Mucosa of rectum (tissue), 2 donors: Measurements from ENCODE around the gene ZFAND3.

Source experiments
- H3K27ac ChIP-seq, 2 donors: one replicate each; pipeline ENCODE4 v1.7.0; 2013; ENCODE audit warnings: inconsistent platforms in 2 of 2, low read depth in 2 of 2, low read length in 2 of 2
- H3K27me3 ChIP-seq, 2 donors: one replicate each; pipeline ENCODE4 v1.7.0; 2013; ENCODE audit warnings: low read length in 2 of 2; ENCODE audit not compliant: control insufficient read depth in 2 of 2, insufficient read depth in 2 of 2
- H3K36me3 ChIP-seq, 2 donors: one replicate each; pipeline ENCODE4 v1.7.0; 2013; ENCODE audit warnings: low read length in 2 of 2; ENCODE audit not compliant: control insufficient read depth in 2 of 2, insufficient read depth in 2 of 2
- H3K4me1 ChIP-seq, 2 donors: one replicate each; pipeline ENCODE4 v1.7.0; 2013; ENCODE audit warnings: low read length in 2 of 2, mild to moderate bottlenecking in 1 of 2; ENCODE audit not compliant: control insufficient read depth in 2 of 2, insufficient read depth in 2 of 2
- H3K4me3 ChIP-seq, 2 donors: one replicate each; pipeline ENCODE4 v1.7.0; 2013; ENCODE audit warnings: low read length in 2 of 2
- H3K9ac ChIP-seq, 2 donors: one replicate each; pipeline ENCODE4 v1.7.0; 2013; ENCODE audit warnings: low read length in 2 of 2, low read depth in 1 of 2, mild to moderate bottlenecking in 1 of 2
- H3K9me3 ChIP-seq, 2 donors: one replicate each; pipeline ENCODE4 v1.7.0; 2013; ENCODE audit warnings: low read length in 2 of 2; ENCODE audit not compliant: control insufficient read depth in 2 of 2
- donor health status: healthy.
- donor health status: Normal muscosa, but diverticular disease.

Gene ZFAND3

DNA sequence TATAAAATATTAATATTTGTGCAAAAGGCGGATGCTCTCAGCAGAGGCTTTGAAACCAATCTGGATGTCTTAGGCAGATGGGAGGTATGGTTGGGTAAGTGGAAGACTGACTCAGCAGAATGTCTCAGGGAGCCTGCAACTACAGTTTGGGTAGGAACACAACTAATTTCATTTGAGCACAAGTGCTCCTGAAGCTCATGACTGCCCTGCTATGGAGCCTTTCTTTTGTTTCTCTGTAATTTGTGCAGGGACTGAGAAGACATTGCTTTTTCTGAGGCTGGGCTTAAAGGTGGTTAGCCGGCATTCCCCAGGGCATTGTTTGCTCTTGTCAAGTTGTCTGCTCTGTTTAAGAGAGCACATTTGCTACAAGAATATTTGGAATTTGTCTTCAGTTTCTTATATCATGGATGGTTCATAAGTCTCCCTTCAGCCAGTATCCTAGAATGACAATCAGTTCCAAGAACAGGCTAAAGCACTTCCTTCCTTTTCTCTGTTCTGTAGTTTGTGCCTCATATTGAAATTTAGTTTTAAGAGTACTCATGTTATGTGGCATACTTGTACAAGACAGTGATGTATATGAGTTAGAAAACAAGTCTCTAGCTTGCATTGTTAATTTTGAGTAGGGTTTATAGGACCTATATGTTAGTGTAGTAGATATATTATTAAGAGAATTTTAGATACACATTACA lies 208.3 kb downstream of the ZFAND3 start:
- no peaks in the 10 kb centered on the region for H3K4me1 ChIP-seq
- H3K9ac ChIP-seq, result no peak overlapping the region
- no peak overlapping the region for H3K4me3 ChIP-seq
- H3K9me3 ChIP-seq, result peaks cover 0 to 4% of the 10 kb centered on the region in 2 donors
- no peaks in the 10 kb centered on the region for H3K27me3 ChIP-seq
- H3K27ac ChIP-seq, result no peak overlapping the region
- H3K36me3 ChIP-seq, result no peaks in the 10 kb centered on the region

DNA sequence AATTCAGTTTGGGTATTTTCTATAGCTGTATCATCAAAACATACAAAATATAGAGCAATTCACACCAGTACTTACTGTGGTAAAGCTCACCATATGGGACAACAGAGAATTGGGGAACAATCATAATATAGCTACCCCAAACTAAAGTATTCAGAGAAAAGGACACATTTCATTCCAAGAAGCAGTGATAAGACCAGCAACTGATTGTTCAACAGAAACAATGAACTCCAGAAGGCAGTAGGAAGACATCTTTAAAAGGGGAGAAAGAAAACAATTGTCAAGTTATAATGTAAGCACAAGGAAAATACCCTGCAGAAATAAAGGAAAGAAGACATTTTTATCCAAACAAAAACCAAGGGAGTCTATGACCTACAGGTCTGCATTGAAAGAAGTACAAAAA lies 210.9 kb downstream of the ZFAND3 start:
- H3K36me3 ChIP-seq, result no peaks in the 10 kb centered on the region
- H3K9me3 ChIP-seq, result no peaks in the 10 kb centered on the region
- no peak overlapping the region for H3K9ac ChIP-seq
- H3K4me1 ChIP-seq, result peaks cover 0 to 2% of the 10 kb centered on the region in 2 donors
- no peak overlapping the region for H3K27ac ChIP-seq
- no peaks in the 10 kb centered on the region for H3K27me3 ChIP-seq
- no peak overlapping the region for H3K4me3 ChIP-seq

DNA sequence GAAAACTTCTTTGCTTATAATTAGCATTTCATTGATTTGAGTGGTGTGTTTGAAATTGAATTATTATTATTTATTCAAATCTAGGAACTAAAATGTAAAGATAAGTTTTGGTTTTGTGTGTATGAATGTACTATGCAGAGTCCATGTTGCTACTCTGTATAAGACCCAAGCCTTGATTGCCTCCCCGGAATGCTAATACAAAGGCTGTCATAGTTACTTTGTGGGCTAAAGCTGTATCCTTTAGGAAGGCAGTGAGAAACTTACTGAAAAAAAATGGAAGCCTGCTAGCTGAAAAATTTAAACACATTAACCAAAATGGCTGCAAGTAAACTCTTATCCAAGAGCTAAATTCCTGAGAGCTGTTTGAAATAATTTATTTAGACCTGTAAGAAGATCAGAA lies 213.3 kb downstream of the ZFAND3 start:
- Histone ChIP-seq H3K36me3 (no peaks in the 10 kb centered on the region), H3K4me3 (no peak overlapping the region), H3K9ac (no peak overlapping the region), H3K27ac (no peak overlapping the region), H3K9me3 (no peaks in the 10 kb centered on the region), H3K27me3 (no peaks in the 10 kb centered on the region), H3K4me1 (peaks cover 0 to 2% of the 10 kb centered on the region in 2 donors)

DNA sequence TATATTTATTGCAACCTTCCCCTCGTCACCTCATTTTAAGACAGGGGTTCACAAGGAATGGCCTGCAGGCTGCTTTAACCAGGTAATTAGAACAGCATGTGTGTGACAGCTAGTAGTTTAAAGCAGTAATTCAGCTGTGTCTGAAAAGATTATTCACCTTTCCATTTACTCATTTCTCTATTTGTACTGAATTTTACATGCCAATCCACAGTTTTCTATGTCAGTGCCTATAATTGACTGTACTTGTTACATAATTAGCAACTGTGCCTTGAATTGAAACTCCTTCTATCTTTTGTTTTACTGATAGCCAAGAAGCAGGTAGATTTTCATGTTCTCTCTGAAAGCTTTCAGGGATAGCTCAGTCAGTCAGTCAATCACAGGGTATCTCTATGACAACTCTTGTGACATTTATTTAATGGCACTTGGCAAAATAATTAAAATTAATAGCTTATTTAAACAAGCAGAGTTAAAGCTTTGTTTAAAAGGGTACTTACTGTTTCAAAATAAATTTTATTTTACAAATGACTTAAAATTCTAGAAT lies 214.0 kb downstream of the ZFAND3 start:
- Histone ChIP-seq H3K9ac (no peak overlapping the region), H3K27ac (no peak overlapping the region), H3K4me1 (peaks cover 0 to 2% of the 10 kb centered on the region in 2 donors), H3K9me3 (no peaks in the 10 kb centered on the region), H3K4me3 (no peak overlapping the region), H3K36me3 (no peaks in the 10 kb centered on the region), H3K27me3 (no peaks in the 10 kb centered on the region)

DNA sequence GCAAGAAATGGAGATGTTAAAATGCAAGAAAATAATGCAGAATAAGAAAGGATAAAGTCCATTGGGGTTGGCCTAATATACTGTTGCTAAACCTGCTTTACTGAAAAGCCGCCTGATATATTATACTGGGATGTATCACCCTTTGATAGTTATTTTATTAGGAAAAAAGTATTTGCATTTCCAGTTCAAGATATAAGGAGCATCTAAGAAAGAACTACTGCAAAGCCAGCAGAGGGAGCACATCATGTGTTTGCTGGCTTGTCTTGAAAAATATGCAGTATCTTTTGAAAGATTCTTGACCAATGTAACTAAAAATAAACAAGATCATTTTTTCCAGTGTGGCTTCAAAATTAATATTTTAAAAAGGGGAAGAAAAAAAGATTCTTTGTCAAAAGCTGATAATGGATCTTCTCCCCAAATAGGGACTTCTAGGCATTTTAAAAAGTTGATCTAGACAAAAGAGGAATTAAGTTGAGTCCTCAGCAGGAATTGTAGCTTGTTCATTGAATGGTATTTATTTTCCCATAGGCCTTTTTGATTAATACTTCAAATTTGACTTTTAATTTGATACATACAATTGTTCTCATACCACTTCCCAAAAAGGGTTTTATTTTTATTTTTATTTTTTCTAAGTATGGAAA lies 214.9 kb downstream of the ZFAND3 start:
- H3K9me3 ChIP-seq, result no peaks in the 10 kb centered on the region
- no peak overlapping the region for H3K9ac ChIP-seq
- H3K4me1 ChIP-seq, result peaks cover 0 to 2% of the 10 kb centered on the region in 2 donors
- H3K4me3 ChIP-seq, result no peak overlapping the region
- H3K27ac ChIP-seq, result no peak overlapping the region
- H3K36me3 ChIP-seq, result no peaks in the 10 kb centered on the region
- H3K27me3 ChIP-seq, result no peaks in the 10 kb centered on the region

DNA sequence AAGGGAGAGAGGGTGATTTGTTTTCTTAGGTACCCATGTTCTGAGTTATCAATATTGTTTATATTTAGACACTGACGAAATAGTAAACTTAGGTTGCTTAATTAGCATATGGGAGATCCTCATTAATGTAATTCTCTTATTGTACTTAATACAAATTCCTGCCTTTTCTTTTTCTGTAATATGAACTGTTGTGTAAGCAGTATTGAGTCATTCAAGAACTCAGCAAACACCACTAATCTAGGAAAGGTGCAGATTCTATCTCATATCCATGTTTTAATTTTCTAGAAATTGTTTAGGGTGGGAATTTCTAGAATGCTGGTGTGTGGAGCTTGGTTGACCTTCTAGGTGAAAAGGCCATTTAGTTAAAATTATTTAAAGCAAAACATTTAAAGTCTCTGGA lies 216.0 kb downstream of the ZFAND3 start:
- Histone ChIP-seq H3K4me3 (no peak overlapping the region), H3K9ac (no peak overlapping the region), H3K4me1 (peaks cover 0 to 2% of the 10 kb centered on the region in 2 donors), H3K27me3 (no peaks in the 10 kb centered on the region), H3K27ac (no peak overlapping the region), H3K9me3 (no peaks in the 10 kb centered on the region), H3K36me3 (no peaks in the 10 kb centered on the region)

DNA sequence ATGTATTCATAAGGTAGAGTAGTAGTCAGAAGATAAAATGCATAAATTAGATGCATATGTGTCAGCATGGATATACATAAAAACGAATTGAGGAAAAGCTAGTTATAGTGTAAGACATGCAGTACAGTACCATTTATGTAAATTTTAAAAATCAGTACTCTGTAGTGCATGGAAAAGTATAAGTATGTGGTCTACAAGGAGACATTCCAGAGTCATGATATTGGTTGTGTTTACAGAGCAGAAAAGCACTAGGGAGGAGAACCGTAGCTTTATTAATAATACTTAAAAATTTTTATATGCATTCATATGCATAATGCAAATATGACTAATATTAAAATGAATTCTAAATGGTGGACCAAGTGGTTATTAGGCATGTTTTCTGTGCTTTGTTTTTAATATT lies 220.0 kb downstream of the ZFAND3 start:
- H3K9ac ChIP-seq, result no peak overlapping the region
- H3K9me3 ChIP-seq, result no peaks in the 10 kb centered on the region
- H3K4me1 ChIP-seq, result no peaks in the 10 kb centered on the region
- no peaks in the 10 kb centered on the region for H3K27me3 ChIP-seq
- no peak overlapping the region for H3K27ac ChIP-seq
- no peaks in the 10 kb centered on the region for H3K36me3 ChIP-seq
- H3K4me3 ChIP-seq, result no peak overlapping the region

DNA sequence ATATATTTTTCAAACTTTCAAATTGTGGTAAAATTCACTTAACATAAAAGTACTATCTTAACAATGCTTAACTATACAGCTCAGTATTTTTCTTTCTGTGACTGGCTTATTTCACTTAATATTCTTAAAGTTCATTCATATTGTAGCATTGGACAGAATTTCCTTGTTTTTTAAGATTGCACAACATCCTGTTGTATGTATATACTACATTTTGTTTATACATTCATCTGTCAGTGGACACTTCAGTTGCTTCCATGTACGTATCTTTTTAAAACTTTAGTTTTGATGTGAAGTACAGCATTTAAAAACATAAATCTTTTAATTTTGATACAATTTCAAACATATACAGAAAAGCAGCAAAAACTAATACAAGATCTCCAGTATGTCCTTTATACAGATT lies 220.7 kb downstream of the ZFAND3 start:
- Histone ChIP-seq H3K36me3 (no peaks in the 10 kb centered on the region), H3K4me1 (no peaks in the 10 kb centered on the region), H3K27me3 (no peaks in the 10 kb centered on the region), H3K4me3 (no peak overlapping the region), H3K9ac (no peak overlapping the region), H3K9me3 (no peaks in the 10 kb centered on the region), H3K27ac (no peak overlapping the region)

DNA sequence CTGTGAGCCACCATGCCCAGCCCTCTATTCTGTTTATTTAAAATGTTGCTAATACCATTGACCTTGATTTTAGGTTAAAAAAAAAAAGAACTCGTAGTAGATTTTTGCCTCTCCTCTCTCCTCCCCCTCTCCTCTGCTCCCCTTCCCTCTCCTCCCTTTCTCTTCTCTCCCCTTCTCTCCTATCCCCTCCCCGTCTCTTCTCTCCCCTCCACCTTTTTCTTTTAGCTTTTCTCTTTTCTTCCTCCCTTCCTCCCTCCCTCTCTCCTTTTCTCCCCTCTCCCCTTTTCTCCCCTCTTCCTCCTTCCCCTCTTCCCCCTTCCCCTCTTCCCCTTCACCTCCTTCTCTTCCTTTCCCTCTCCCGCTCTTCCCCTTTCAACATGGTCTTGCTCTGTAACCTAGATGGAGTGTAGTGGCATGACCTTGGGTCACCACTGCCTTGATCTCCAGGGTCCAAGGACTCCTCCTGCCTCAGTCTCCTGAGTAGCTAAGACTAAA lies 223.8 kb downstream of the ZFAND3 start:
- H3K27ac ChIP-seq, result no peak overlapping the region
- no peaks in the 10 kb centered on the region for H3K27me3 ChIP-seq

DNA sequence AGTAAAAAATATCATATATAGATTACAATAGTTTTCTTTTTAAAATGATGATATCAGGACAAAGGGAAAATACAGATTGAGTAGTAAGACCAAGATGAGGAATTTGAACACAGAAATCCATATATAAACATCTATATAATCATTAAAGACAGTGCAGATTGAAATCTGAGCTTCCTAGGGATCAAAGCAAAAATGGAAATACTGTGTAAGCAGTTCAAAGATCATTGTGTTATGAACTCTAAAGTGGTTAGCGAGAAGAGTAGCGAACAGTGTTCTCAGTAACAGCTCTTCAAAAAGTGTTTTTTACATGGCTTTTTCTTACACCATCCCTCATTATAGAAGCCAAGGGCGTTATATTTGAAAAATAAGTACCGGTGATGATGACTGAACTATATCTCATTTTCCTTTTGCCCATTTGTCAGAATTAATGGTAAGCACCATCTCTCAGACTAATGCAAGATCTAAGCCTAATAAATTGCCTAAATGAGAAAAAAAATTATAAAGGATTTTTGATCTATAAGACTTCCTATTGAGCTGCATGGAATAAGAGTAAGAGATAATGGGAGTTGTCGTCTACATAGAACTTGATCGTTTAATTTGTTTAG lies 226.3 kb downstream of the ZFAND3 start:
- H3K4me1 ChIP-seq, result peaks cover 0 to 3% of the 10 kb centered on the region in 2 donors
- H3K27ac ChIP-seq, result no peak overlapping the region
- H3K36me3 ChIP-seq, result no peaks in the 10 kb centered on the region
- H3K9me3 ChIP-seq, result no peaks in the 10 kb centered on the region
- no peak overlapping the region for H3K9ac ChIP-seq
- H3K4me3 ChIP-seq, result no peak overlapping the region
- H3K27me3 ChIP-seq, result no peaks in the 10 kb centered on the region

More for the DNA sequence above, 223.8 kb downstream of the ZFAND3 start:
- Histone ChIP-seq H3K9me3 (no peaks in the 10 kb centered on the region), H3K9ac (no peak overlapping the region), H3K4me3 (no peak overlapping the region), H3K36me3 (no peaks in the 10 kb centered on the region), H3K4me1 (peaks cover 0 to 3% of the 10 kb centered on the region in 2 donors)
